ENCODE data around the gene HRG.

DNA sequence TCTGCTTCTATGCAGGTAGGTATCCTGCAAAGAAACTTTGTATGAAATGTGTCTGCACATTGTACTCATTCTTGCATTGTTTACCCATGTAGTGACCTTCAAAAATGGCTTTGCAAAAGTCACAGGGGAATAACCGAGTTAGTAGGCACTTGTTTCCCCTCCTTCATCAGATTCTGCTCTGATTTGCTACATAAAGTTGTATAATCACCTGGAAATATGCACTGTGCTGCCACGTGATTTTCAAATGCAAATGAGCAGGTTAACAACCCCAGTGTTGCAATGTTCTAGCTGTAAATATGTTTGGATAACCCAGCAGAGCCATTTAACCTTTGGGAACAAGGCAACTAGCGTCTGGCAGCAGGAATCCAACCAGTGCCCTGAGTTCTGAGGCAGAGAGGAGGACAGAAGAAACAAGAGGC is 51.2 kb downstream of the HRG start, which contains the start of gene KNG1:
- TF ChIP-seq, protein P1, sequence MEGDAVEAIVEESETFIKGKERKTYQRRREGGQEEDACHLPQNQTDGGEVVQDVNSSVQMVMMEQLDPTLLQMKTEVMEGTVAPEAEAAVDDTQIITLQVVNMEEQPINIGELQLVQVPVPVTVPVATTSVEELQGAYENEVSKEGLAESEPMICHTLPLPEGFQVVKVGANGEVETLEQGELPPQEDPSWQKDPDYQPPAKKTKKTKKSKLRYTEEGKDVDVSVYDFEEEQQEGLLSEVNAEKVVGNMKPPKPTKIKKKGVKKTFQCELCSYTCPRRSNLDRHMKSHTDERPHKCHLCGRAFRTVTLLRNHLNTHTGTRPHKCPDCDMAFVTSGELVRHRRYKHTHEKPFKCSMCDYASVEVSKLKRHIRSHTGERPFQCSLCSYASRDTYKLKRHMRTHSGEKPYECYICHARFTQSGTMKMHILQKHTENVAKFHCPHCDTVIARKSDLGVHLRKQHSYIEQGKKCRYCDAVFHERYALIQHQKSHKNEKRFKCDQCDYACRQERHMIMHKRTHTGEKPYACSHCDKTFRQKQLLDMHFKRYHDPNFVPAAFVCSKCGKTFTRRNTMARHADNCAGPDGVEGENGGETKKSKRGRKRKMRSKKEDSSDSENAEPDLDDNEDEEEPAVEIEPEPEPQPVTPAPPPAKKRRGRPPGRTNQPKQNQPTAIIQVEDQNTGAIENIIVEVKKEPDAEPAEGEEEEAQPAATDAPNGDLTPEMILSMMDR (conservative IDR thresholded peaks at IDR 0.05; ENCODE audit: low read depth in 2 of 2) = no peak
- TF ChIP-seq POLR2AphosphoS5 (IDR thresholded peaks at IDR 0.05; ENCODE audit: low read depth) (no peak), JUNB (IDR thresholded peaks at IDR 0.05; ENCODE audit: unreplicated experiment) (no peak), EZH2 (IDR thresholded peaks at IDR 0.05; ENCODE audit: low read depth, unreplicated experiment) (no peak), EZH2phosphoT487 (IDR thresholded peaks at IDR 0.05; ENCODE audit: unreplicated experiment) (no peak), ZNF331 (CRISPR knock-in tag; IDR thresholded peaks at IDR 0.05; ENCODE audit: low read depth) (no peak), NANOG (IDR thresholded peaks at IDR 0.05; ENCODE audit: borderline replicate concordance) (no peak), CREB1 (CRISPR knock-in tag; IDR thresholded peaks at IDR 0.05; ENCODE audit: low read depth) (no peak)
- TF ChIP-seq, protein P2, sequence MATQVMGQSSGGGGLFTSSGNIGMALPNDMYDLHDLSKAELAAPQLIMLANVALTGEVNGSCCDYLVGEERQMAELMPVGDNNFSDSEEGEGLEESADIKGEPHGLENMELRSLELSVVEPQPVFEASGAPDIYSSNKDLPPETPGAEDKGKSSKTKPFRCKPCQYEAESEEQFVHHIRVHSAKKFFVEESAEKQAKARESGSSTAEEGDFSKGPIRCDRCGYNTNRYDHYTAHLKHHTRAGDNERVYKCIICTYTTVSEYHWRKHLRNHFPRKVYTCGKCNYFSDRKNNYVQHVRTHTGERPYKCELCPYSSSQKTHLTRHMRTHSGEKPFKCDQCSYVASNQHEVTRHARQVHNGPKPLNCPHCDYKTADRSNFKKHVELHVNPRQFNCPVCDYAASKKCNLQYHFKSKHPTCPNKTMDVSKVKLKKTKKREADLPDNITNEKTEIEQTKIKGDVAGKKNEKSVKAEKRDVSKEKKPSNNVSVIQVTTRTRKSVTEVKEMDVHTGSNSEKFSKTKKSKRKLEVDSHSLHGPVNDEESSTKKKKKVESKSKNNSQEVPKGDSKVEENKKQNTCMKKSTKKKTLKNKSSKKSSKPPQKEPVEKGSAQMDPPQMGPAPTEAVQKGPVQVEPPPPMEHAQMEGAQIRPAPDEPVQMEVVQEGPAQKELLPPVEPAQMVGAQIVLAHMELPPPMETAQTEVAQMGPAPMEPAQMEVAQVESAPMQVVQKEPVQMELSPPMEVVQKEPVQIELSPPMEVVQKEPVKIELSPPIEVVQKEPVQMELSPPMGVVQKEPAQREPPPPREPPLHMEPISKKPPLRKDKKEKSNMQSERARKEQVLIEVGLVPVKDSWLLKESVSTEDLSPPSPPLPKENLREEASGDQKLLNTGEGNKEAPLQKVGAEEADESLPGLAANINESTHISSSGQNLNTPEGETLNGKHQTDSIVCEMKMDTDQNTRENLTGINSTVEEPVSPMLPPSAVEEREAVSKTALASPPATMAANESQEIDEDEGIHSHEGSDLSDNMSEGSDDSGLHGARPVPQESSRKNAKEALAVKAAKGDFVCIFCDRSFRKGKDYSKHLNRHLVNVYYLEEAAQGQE (IDR thresholded peaks at IDR 0.05; ENCODE audit: unreplicated experiment) = no peak

Measured in GM23338 (cell line).